ENCODE measurements around the gene THSD8. TPM values are rescaled to one million over a fixed set of nuclear protein-coding genes. Genes with fewer than 3 reads are reported as not detected.

Gene THSD8
- total RNA-seq, 4 donors from 2014 or later: 1.3 TPM; not detected in 3

GRCh38 chr19:12843328-12843727, 41.5 kb downstream of the THSD8 start:
- no peak for TF ChIP-seq CTCF (IDR thresholded peaks at IDR 0.05; ENCODE audit: low read depth)

GRCh38 chr19:12843999-12844732, 42.3 kb downstream of the THSD8 start:
- no peak for TF ChIP-seq CTCF (IDR thresholded peaks at IDR 0.05; ENCODE audit: low read depth)

- no peak for TF ChIP-seq CTCF (IDR thresholded peaks at IDR 0.05; ENCODE audit: low read depth)
These were observed 45.6 kb downstream of the THSD8 start for GRCh38 chr19:12847159-12848139.

Small RNAs within 50 kb of the gene (small RNA-seq; reads per million reads assigned to genes)
- gene MIR5684 (not detected), gene MIR6794 (not detected)

Other genes with a start within 250 kb of the THSD8 start
- 1 to 10 TPM; 5.7 to 9.2 (median 7.8) TPM for gene ZNF490, start 191.3 kb upstream of the THSD8 start, total RNA-seq
- 10 to 100 TPM; 21.2 to 26.0 (median 24.9) TPM for gene ZNF791, start 191.1 kb upstream of the THSD8 start, total RNA-seq
- gene MAN2B1, start 135.3 kb upstream of the THSD8 start, total RNA-seq: 100 to 1,000 TPM in 2 of 4 donors, 10 to 100 TPM in 2; 61.0 to 186 (median 88.5) TPM
- gene WDR83, start 135.3 kb upstream of the THSD8 start, total RNA-seq: 10 to 100 TPM in 1 of 4 donors, 1 to 10 TPM in 3; 5.7 to 11.6 (median 8.6) TPM
- 10 to 100 TPM; 49.9 to 85.7 (median 75.7) TPM for gene DHPS, start 120.2 kb upstream of the THSD8 start, total RNA-seq
- not detected for gene GNG14, start 114.1 kb upstream of the THSD8 start, total RNA-seq
- gene FBXW9, start 105.4 kb upstream of the THSD8 start, total RNA-seq: 1 to 10 TPM; 2.6 to 3.7 (median 2.7) TPM
- gene TNPO2, start 78.1 kb upstream of the THSD8 start, total RNA-seq: 10 to 100 TPM; 42.6 to 66.3 (median 61.3) TPM
- gene TRIR, start 67.4 kb upstream of the THSD8 start, total RNA-seq: 100 to 1,000 TPM; 163 to 417 (median 304) TPM
- 10 to 100 TPM; 35.1 to 53.5 (median 43.4) TPM for gene GET3, start 64.6 kb upstream of the THSD8 start, total RNA-seq
- gene BEST2, start 50.3 kb upstream of the THSD8 start, total RNA-seq: not detected
- 100 to 1,000 TPM in 1 of 4 donors, 10 to 100 TPM in 3; 17.1 to 290 (median 36.9) TPM for gene HOOK2, start 26.5 kb upstream of the THSD8 start, total RNA-seq
- gene JUNB, start 10.6 kb upstream of the THSD8 start, total RNA-seq: 100 to 1,000 TPM in 3 of 4 donors, 10 to 100 TPM in 1; 77.6 to 304 (median 155) TPM
- gene PRDX2, start 269 bp upstream of the THSD8 start, total RNA-seq: 100 to 1,000 TPM; 124 to 217 (median 135) TPM
- 1 to 10 TPM; 3.6 to 7.5 (median 5.1) TPM for gene RNASEH2A, start 4.5 kb downstream of the THSD8 start, total RNA-seq
- not detected for gene RTBDN, start 32.5 kb downstream of the THSD8 start, total RNA-seq
- under 1 TPM in 1 of 4 donors, not detected in 3; 0.17 TPM for gene MAST1, start 36.4 kb downstream of the THSD8 start, total RNA-seq
- gene DNASE2, start 79.4 kb downstream of the THSD8 start, total RNA-seq: 10 to 100 TPM; 24.9 to 74.8 (median 48.2) TPM
- not detected for gene KLF1, start 85.1 kb downstream of the THSD8 start, total RNA-seq
- 10 to 100 TPM; 34.9 to 98.5 (median 46.0) TPM for gene GCDH, start 89.1 kb downstream of the THSD8 start, total RNA-seq
- not detected for gene SYCE2, start 117.2 kb downstream of the THSD8 start, total RNA-seq
- gene FARSA, start 131.6 kb downstream of the THSD8 start, total RNA-seq: 10 to 100 TPM; 20.1 to 28.6 (median 22.9) TPM
- gene CALR, start 136.5 kb downstream of the THSD8 start, total RNA-seq: 100 to 1,000 TPM; 222 to 414 (median 307) TPM
- gene RAD23A, start 143.8 kb downstream of the THSD8 start, total RNA-seq: 100 to 1,000 TPM in 1 of 4 donors, 10 to 100 TPM in 3; 52.2 to 123 (median 84.5) TPM
- 10 to 100 TPM; 25.3 to 48.8 (median 31.7) TPM for gene GADD45GIP1, start 155.2 kb downstream of the THSD8 start, total RNA-seq
- not detected for gene DAND5, start 167.5 kb downstream of the THSD8 start, total RNA-seq
- 100 to 1,000 TPM in 1 of 4 donors, 10 to 100 TPM in 3; 32.8 to 102 (median 47.0) TPM for gene NFIX, start 193.4 kb downstream of the THSD8 start, total RNA-seq

Measured in subcutaneous adipose tissue (tissue), 4 donors.